ENCODE results near the gene PSD2. TPM values are rescaled to one million over a fixed set of nuclear protein-coding genes. Genes with fewer than 3 reads are reported as not detected.

Gene PSD2
- total RNA-seq, 4 donors from 2014 or later = 0.30 to 0.76 TPM; not detected in 2

DNA sequence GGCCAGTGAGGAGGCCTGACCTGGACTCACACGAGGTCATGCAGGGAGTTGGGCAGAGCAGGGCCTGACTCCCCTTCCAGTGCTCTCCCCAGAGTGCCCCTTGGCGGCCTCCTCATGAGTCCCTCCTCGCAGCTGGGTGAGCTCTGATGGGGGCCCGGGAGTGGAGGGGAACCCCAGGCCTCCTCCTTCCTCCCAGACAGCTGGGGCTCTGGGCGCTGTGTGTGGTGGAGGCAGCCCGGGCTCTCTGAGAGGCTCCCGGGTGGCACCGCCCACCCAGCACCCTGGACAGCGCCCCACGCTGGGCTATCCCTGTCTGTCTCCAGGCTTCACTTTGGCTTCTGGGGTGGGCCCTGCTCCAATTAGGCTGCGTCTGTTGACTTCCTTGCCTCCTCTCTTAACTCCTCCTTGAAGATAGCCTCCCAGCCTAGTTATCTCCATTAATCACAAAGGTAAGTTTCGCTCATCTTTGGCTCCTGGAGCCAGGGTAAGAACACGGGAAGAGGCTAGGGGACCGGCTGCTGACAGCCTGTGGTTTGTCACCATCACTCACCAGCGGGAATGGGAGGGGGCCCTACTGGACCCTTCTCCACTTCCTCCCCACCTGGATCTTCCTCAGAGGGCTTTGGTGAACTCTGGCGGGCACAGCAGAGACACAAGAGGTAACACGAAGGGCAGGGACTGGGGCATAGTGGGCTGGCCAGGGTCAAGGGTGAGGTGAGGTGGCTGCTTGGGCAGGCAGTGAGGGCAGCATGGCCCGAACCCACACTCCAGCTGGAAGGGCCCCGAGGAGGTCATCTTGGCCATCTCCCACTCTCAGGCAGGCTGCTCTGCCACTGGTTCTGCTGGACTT lies 13.1 kb downstream of the PSD2 start:
- no peak overlapping the region for H3K4me3 ChIP-seq
- intact Hi-C loops (cut with DNase I; ENCODE audit: low total_unique reads) = no loop called here
- no peak for TF ChIP-seq POLR2A (IDR thresholded peaks at IDR 0.05)
- TF ChIP-seq, protein P1, sequence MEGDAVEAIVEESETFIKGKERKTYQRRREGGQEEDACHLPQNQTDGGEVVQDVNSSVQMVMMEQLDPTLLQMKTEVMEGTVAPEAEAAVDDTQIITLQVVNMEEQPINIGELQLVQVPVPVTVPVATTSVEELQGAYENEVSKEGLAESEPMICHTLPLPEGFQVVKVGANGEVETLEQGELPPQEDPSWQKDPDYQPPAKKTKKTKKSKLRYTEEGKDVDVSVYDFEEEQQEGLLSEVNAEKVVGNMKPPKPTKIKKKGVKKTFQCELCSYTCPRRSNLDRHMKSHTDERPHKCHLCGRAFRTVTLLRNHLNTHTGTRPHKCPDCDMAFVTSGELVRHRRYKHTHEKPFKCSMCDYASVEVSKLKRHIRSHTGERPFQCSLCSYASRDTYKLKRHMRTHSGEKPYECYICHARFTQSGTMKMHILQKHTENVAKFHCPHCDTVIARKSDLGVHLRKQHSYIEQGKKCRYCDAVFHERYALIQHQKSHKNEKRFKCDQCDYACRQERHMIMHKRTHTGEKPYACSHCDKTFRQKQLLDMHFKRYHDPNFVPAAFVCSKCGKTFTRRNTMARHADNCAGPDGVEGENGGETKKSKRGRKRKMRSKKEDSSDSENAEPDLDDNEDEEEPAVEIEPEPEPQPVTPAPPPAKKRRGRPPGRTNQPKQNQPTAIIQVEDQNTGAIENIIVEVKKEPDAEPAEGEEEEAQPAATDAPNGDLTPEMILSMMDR (IDR thresholded peaks at IDR 0.05) = no peak
- H3K36me3 ChIP-seq = no peaks in the 10 kb centered on the region
- H3K27me3 ChIP-seq = no peaks in the 10 kb centered on the region
- H3K4me1 ChIP-seq = no peaks in the 10 kb centered on the region
- DNase-seq = no peak
- H3K9me3 ChIP-seq = no peaks in the 10 kb centered on the region
- no peak overlapping the region for H3K27ac ChIP-seq

DNA sequence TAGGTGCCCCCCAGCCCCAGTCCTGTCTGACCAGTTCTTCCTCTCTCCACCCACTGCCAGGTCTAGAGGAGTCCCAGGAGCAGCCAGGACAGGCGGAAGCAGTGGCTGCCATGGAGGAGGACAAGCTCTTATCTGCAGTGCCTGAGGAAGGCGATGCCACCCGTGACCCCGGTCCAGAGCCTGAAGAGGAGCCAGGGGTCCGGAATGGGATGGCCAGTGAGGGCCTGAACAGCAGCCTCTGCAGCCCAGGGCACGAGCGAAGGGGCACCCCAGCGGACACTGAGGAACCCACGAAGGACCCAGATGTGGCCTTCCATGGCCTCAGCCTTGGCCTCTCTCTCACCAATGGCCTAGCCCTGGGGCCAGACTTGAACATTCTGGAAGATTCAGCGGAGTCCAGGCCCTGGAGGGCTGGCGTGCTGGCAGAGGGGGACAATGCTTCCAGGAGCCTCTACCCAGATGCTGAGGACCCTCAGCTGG lies 13.8 kb downstream of the PSD2 start:
- no peak overlapping the region for H3K4me3 ChIP-seq
- TF ChIP-seq POLR2A (IDR thresholded peaks at IDR 0.05) = no peak
- TF ChIP-seq, protein P1 (IDR thresholded peaks at IDR 0.05) = no peak
- no peak for DNase-seq
- intact Hi-C loops (cut with DNase I; ENCODE audit: low total_unique reads) = no loop called here
- no peaks in the 10 kb centered on the region for H3K4me1 ChIP-seq
- H3K9me3 ChIP-seq = no peaks in the 10 kb centered on the region
- H3K27ac ChIP-seq = no peak overlapping the region
- H3K36me3 ChIP-seq = no peaks in the 10 kb centered on the region
- H3K27me3 ChIP-seq = no peaks in the 10 kb centered on the region

DNA sequence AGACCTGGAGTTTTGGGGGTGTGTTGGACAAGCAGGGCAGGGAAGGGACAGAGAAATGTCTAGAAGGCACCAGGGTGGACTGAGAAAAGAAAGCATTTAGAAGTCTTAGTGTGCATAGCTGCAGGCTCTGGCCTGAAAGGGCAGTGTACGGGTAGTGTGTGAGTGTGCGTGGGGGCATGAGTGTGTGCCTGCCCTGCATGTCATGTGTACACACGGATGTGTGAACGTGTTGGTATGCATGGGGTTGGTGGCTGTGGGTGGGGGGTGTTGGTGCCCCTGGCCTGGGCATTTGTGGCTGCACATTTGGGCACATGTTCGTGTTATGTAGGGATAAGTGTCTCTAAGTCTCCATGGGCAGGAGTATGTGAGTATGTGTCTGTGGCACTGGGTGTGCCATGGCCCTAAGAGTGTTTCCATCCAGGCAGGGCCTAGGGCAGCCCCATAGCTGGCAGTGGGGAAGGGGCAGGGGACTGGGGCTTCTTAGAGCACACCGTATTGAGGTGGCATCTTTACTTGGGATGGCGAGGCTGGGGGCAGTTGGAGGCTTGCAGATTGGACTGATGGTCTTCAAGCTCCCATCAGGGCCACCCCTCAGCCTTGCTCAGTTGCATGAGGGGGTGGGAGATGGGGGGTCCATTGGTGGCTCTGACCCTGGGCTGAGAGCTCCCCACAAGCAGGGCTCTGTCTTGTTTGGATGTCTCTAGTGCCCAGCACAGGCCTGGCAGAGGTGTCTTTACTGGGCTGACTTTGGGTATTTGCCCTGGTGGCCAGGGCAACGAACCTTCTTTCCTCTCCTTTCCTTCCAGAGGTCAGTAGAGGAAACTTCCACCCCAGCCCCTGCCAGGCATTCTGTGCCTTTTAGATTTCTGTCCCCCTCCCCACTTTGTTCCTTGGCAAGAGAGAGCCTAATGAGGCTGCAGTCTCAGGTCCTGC lies 15.0 kb downstream of the PSD2 start:
- Histone ChIP-seq H3K27ac (no peak overlapping the region), H3K36me3 (no peaks in the 10 kb centered on the region), H3K9me3 (no peaks in the 10 kb centered on the region), H3K4me1 (no peaks in the 10 kb centered on the region), H3K4me3 (no peak overlapping the region), H3K27me3 (no peaks in the 10 kb centered on the region)
- no peak for DNase-seq
- TF ChIP-seq POLR2A (IDR thresholded peaks at IDR 0.05) = no peak
- TF ChIP-seq, protein P1 (IDR thresholded peaks at IDR 0.05) = no peak
- intact Hi-C loops (cut with DNase I; ENCODE audit: low total_unique reads) = no loop called here

DNA sequence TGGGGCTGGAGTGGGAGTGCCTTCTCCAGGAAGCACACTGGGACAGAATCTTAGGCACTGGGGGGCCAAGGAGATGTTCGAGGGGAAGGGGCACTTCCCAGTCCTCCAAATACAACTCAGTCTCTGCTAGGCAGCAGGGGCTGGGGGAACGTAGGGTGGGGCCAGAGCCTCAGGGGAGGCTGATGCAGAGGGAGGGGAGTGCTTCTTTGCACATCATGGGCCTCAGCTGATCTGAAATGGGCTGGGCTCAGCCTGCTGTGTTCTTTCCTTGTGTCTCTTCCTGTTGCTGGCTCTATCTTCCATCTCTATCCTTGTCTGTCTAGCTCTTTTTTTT lies 15.6 kb downstream of the PSD2 start:
- DNase-seq = no peak
- H3K27ac ChIP-seq = no peak overlapping the region
- no peaks in the 10 kb centered on the region for H3K27me3 ChIP-seq
- H3K4me3 ChIP-seq = no peak overlapping the region
- H3K9me3 ChIP-seq = no peaks in the 10 kb centered on the region
- TF ChIP-seq, protein P1 (IDR thresholded peaks at IDR 0.05) = no peak
- no peak for TF ChIP-seq POLR2A (IDR thresholded peaks at IDR 0.05)
- no peaks in the 10 kb centered on the region for H3K4me1 ChIP-seq
- H3K36me3 ChIP-seq = no peaks in the 10 kb centered on the region
- intact Hi-C loops (cut with DNase I; ENCODE audit: low total_unique reads) = no loop called here

DNA sequence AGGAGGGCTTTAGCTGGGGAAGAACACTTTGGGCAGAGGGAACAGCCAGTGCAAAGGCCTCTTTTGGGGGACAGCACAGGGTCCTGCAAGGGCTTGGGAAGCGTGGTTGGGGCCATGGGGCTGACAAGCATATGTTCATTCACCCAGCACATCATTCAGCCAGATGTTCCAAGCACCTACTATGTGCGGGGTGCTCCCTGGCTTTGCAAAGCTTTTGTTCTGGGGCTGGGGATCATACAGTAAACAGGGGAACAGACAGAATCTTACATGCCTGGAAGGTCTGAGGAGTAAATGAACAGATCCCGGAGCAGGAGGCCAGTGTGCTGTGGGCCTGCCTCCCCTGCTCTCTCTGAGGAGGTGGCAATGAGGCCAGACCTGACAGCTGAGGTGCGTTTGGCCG lies 16.7 kb downstream of the PSD2 start:
- DNase-seq = no peak
- no peaks in the 10 kb centered on the region for H3K27me3 ChIP-seq
- H3K4me3 ChIP-seq = no peak overlapping the region
- no peak for TF ChIP-seq POLR2A (IDR thresholded peaks at IDR 0.05)
- TF ChIP-seq, protein P1 (IDR thresholded peaks at IDR 0.05) = no peak
- no peaks in the 10 kb centered on the region for H3K9me3 ChIP-seq
- intact Hi-C loops (cut with DNase I; ENCODE audit: low total_unique reads) = no loop called here
- H3K27ac ChIP-seq = no peak overlapping the region
- no peaks in the 10 kb centered on the region for H3K36me3 ChIP-seq
- H3K4me1 ChIP-seq = no peaks in the 10 kb centered on the region
